Coronary artery (tissue), 2 donors: ENCODE data around the gene FGF3.

Experiments
- DNase-seq: peaks from one replicate; pipeline ENCODE4 v3.0.0-alpha.2; 2017; ENCODE audit warnings: low spot score
- H3K27ac ChIP-seq, 2 donors: fragments of 200-600 bp; sonication (generic); one replicate each; pipeline ENCODE4 v1.5.1; 2016 to 2019
- H3K4me3 ChIP-seq: fragments of 200-600 bp; sonication (generic); 2 replicates; pipeline ENCODE4 v1.5.1; 2016; ENCODE audit warnings: mild to moderate bottlenecking, moderate library complexity
- TF ChIP-seq, protein P1 (sequence below): fragments of 200-600 bp; sonication (generic); IDR thresholded peaks from one replicate; pipeline ENCODE4 v1.5.1; 2019; ENCODE audit warnings: antibody characterized with exemption

The FGF3 gene

DNA sequence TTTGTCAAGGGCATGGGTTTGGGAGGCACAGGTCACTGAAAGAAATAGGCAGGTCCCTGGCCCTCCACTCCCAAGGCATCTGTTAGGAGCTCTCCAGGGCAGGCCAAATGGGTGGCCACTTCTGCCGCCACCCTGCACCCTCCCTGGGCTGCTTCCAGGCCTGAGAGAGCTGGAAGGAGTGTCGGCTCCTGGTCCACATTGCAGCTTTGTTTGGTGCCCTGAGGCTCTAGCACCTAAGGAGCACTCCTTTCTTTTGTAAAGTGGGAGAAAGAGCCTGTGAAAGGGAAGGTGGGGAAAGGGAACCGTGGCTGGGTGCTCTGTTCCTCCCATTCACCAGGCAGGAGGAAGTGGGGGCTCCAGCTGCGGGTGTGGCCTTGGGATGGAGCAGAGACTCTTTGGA lies 31.8 kb downstream of the FGF3 start:
- TF ChIP-seq, protein P1, sequence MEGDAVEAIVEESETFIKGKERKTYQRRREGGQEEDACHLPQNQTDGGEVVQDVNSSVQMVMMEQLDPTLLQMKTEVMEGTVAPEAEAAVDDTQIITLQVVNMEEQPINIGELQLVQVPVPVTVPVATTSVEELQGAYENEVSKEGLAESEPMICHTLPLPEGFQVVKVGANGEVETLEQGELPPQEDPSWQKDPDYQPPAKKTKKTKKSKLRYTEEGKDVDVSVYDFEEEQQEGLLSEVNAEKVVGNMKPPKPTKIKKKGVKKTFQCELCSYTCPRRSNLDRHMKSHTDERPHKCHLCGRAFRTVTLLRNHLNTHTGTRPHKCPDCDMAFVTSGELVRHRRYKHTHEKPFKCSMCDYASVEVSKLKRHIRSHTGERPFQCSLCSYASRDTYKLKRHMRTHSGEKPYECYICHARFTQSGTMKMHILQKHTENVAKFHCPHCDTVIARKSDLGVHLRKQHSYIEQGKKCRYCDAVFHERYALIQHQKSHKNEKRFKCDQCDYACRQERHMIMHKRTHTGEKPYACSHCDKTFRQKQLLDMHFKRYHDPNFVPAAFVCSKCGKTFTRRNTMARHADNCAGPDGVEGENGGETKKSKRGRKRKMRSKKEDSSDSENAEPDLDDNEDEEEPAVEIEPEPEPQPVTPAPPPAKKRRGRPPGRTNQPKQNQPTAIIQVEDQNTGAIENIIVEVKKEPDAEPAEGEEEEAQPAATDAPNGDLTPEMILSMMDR: no peak
- no peak overlapping the region for H3K27ac ChIP-seq
- H3K4me3 ChIP-seq: no peak overlapping the region
- no peak for DNase-seq

DNA sequence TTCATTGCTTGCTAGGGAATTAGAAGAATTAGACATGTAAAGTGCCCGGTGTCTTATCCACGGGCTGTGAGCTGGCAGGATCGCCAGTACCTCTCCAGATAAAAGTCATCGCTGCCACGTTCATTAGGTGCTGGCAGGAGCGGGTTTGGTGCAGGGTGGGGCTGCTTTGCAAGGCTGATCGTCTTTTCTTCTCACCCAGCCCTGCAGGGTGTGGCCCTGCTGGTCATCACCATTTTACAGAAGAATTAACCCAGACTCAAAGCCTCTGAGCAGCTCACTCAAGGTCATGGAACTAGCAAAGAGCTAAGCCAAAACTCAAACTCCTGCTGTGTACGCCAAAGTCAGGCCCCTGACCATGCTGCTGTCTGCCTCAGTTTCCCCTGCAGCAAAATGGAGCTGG lies 38.0 kb downstream of the FGF3 start:
- no peak overlapping the region for H3K27ac ChIP-seq
- DNase-seq: no peak
- H3K4me3 ChIP-seq: no peak overlapping the region
- TF ChIP-seq, protein P1: no peak

DNA sequence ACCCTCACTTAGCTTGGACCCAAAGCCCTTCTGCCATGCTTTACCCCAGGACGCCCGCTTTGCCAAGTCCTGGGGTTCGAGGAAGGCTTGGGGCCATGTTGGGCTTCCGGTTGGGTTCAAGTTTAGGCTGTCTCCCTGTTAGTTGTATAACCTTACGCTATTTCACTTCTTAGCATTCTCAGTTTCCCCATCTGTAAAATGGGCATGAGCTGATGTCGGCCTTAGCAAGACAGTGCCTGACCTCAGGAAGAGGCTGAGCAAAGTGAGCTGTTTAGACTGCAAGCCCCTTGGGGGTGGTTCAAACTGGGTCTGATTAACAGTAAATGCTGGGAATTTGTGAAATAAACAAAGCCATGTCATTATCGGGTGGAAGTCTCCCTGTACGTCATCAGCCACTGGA lies 40.8 kb downstream of the FGF3 start:
- TF ChIP-seq, protein P1: no peak
- no peak for DNase-seq
- no peak overlapping the region for H3K27ac ChIP-seq
- no peak overlapping the region for H3K4me3 ChIP-seq

DNA sequence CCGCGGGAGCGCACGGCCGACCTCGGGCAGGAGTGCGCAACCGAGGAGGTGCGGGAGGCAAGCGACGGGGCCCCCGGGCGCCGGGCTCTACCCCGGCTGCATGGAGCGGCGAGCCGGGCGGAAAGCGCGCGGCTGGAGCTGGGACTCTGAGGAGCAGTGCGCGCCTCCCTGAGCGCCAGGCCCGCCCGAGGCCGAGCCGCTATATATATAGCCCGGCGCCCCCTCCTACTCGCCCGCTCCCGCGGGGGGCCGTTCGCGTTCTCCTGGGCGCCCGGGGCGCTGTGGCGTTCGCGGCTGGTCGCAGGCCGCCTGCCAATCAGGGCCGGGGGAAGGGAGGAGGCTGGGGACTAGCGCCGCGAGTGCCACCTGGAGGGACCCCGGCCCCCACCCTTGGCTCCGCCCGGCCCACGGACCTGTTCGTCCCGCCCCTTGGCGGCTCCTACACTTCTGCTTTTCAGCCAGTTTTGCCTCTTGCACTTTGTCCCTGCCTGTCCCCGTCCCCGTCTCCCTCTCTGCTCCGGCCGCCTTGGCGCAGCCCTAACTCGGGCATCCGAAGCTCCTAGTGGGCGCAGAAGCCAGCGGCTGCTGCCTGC lies 44.0 kb downstream of the FGF3 start, which contains the start of gene FGF4:
FGF4 (minus strand) TSS at position 179 of the 593 bp plus-strand sequence. CDS start 257 bp downstream, outside the sequence.
- H3K4me3 ChIP-seq: no peak within 1 kb of the TSS
- no peak within 1 kb of the TSS for H3K27ac ChIP-seq
- TF ChIP-seq, protein P1: no peak
- DNase-seq: no peak

DNA sequence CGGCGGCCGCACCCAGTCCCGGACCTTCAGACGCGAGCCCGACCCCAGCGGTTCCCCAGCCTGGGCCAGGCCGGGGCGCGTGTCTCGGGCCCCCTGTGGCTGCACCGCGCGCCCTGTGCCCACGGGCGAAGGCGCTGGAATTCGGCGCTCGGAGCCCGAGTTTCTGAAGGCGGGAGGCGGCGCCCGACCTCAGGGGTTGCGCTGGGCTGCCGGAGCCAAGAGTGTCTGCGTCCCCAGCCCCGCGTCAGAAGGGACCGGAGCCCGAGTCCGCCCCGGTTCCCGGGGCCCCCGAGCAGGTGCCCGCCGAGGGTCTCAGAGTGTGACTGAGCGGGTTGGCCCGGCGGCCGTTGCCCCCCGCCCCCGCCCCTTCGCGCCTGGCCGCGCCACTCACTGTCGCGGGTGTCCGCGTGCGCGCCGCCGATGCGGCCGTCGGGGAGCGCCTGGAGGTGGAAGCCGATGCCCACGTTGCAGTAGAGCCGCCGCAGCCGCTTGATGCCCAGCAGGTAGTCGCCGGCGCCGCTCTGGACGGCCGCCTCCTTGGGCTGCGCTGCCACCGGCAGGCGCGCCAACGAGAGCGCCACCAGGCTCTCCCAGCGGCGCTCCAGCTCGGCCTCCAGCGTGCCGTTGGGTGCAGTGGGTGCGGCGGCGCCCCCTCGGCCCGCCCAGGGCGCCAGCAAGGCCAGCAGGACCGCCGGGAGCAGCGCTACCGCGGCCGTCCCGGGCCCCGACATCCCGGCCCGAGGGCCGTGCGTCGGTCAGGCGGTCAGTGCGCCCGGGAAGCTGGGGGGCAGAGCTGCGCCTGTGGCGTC lies 44.7 kb downstream of the FGF3 start:
- TF ChIP-seq, protein P1: no peak
- Histone ChIP-seq H3K27ac (no peak overlapping the region), H3K4me3 (no peak overlapping the region)
- DNase-seq: no peak

DNA sequence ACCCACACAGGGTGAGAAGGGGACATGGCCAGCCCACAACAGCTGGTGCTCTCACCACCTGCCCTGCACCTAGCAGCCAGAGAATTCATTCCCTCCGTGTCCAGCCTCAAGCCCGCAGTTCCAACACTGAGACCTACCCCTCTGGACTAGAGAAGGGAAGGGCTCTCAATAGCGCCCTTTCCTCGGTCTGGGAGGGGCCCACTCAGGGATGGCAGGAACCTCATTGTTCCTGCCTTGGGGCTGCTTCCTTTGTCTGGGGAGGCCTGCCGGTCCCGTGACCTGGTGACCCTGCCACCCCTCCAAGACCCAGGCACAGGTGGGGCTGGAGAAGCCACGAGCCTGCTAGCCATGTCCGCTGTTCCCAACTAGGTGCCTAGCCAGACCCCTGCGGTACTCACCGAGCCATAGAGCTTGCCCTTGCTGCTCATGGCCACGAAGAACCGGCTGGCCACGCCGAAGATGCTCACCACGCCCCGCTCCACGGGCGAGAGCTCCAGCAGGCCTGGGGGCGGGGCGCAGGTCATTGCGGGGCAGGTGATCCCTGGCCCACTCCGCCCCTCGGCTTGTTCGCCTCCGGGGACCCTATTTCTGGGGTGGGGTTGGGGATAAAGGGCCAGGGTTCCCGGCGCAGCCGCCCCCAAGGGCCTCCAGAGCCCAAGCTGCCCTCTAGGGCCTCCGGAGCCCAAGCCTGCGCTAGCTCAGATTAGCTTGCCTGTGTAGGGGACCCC lies 45.4 kb downstream of the FGF3 start:
- Histone ChIP-seq H3K27ac (no peak overlapping the region), H3K4me3 (no peak overlapping the region)
- no peak for DNase-seq
- TF ChIP-seq, protein P1: no peak
